ENCODE results near the gene TEX52.

The TEX52 gene

DNA sequence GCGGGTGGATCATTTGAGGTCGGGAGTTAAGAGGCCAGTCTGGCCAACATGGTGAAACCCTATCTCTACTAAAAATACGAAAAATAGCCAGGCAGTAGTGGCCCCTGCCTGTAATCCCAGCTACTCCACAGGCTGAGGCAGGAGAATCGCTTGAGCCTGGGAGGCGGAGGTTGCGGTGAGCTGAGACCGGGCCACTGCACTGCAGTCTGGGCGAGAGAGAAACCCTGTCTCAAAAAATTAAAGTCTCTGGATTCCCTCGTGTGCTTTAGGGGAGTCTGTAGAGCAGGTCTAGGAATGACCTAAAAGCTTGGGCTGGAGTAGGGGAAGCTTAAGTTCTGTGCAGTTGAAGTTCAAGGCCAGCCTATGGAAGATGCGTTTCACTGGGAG lies 33.2 kb upstream of the TEX52 start:
- peak overlapping the region; percentile 31 for H3K14ac ChIP-seq (ENCODE audit: low read length)
- peak overlapping the region; percentile 80 for H3K4me2 ChIP-seq (ENCODE audit: insufficient read depth, low read length, poor library complexity, severe bottlenecking)
- peak overlapping the region; percentile 88 for H3K27ac ChIP-seq (replicated peaks; ENCODE audit: low read length)
- no peaks in the 10 kb centered on the region for H3K27me3 ChIP-seq (ENCODE audit: control insufficient read depth in 3 of 3, insufficient read depth in 3 of 3, low read depth in 1 of 3, low read length in 3 of 3)
- H3K9ac ChIP-seq (ENCODE audit: low read depth, low read length, poor library complexity): peak overlapping the region; percentile 86
- peak overlapping the region; percentile 94 for H3K18ac ChIP-seq (ENCODE audit: low read length)
- H3K4me1 ChIP-seq (ENCODE audit: control insufficient read depth in 2 of 2, insufficient read depth in 1 of 2, low read depth in 1 of 2, low read length in 2 of 2): peaks cover 0 to 3% of the 10 kb centered on the region in 2 donors
- peak overlapping the region; percentile 74 to 89 for H3K4me3 ChIP-seq (ENCODE audit: low read length in 2 of 2)
- H2BK15ac ChIP-seq (ENCODE audit: low read length): peak overlapping the region; percentile 64
- H3K23ac ChIP-seq (ENCODE audit: low read depth, low read length, poor library complexity): peak overlapping the region; percentile 94
- H2AK5ac ChIP-seq (ENCODE audit: low read depth, low read length): peak overlapping the region; percentile 13
- no peaks in the 10 kb centered on the region for H3K9me3 ChIP-seq (replicated peaks in 1 of 2; ENCODE audit: control insufficient read depth in 2 of 2, insufficient read depth in 1 of 2, low read depth in 1 of 2, low read length in 2 of 2)
- no peak overlapping the region for H2BK120ac ChIP-seq (ENCODE audit: low read depth, low read length)
- no peak overlapping the region for H3K4ac ChIP-seq (ENCODE audit: low read length)
- H2AFZ ChIP-seq (ENCODE audit: low read length): peak overlapping the region; percentile 96
- H4K8ac ChIP-seq (ENCODE audit: low read depth, low read length): no peak overlapping the region
- peaks cover 17 to 53% of the 10 kb centered on the region in 2 donors for H3K36me3 ChIP-seq (replicated peaks in 1 of 2; ENCODE audit: control insufficient read depth in 2 of 2, insufficient read depth in 2 of 2, low read length in 2 of 2)
- peak overlapping the region; percentile 89 for H2BK5ac ChIP-seq (ENCODE audit: low read length)
- H3K79me1 ChIP-seq (ENCODE audit: low read depth, low read length): no peaks in the 10 kb centered on the region
- WGBS, 2 donors (ENCODE audit: extremely low coverage in 2 of 2, insufficient read length in 2 of 2, insufficient replicate concordance in 1 of 2): no CpG with 5 or more reads among the region's 10 CpGs
- DNase-seq (ENCODE audit: low spot score): no peak
- no peak overlapping the region for H4K91ac ChIP-seq (ENCODE audit: low read depth, low read length, poor library complexity)
- no peak overlapping the region for H2BK12ac ChIP-seq (ENCODE audit: low read length)

DNA sequence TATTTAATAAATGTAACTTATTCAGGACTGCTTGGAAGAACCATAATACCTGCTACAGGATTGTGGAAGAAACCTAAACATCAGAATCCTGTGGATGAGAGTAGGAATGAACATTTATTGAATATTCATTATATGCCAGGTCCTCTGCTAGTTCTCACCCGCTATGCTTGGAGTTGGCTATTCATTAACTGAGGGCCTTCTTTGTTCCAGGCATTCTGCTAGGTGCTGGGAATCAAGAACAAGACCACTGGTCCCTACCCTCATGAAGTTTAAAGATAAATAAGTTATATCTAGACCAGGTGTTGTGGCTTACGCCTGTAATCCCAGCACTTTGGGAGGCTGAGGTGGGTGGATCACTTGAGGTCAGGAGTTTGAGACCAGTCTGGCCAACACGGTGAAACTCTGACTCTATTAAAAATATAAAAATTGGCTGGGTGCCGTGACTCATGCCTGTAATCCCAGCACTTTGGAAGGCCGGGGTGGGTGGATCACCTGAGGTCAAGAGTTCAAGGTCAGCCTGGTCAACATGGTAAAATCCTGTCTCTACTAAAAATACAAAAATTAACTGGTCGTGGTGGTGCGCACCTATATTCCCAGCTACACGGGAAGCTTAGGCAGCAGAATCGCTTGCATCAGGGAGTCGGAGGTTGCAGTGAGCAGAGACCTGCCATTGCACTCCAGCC lies 30.1 kb upstream of the TEX52 start:
- H3K4me3 ChIP-seq (ENCODE audit: low read length in 2 of 2): no peak overlapping the region
- no peak overlapping the region for H2BK5ac ChIP-seq (ENCODE audit: low read length)
- H3K9me3 ChIP-seq (replicated peaks in 1 of 2; ENCODE audit: control insufficient read depth in 2 of 2, insufficient read depth in 1 of 2, low read depth in 1 of 2, low read length in 2 of 2): no peaks in the 10 kb centered on the region
- H3K14ac ChIP-seq (ENCODE audit: low read length): no peak overlapping the region
- no peak overlapping the region for H4K91ac ChIP-seq (ENCODE audit: low read depth, low read length, poor library complexity)
- H2AK5ac ChIP-seq (ENCODE audit: low read depth, low read length): no peak overlapping the region
- H3K79me1 ChIP-seq (ENCODE audit: low read depth, low read length): no peaks in the 10 kb centered on the region
- no peak overlapping the region for H3K23ac ChIP-seq (ENCODE audit: low read depth, low read length, poor library complexity)
- H2AFZ ChIP-seq (ENCODE audit: low read length): no peak overlapping the region
- H2BK15ac ChIP-seq (ENCODE audit: low read length): no peak overlapping the region
- DNase-seq (ENCODE audit: low spot score): no peak
- peaks cover 0 to 3% of the 10 kb centered on the region in 2 donors for H3K4me1 ChIP-seq (ENCODE audit: control insufficient read depth in 2 of 2, insufficient read depth in 1 of 2, low read depth in 1 of 2, low read length in 2 of 2)
- H3K27ac ChIP-seq (replicated peaks; ENCODE audit: low read length): no peak overlapping the region
- H3K18ac ChIP-seq (ENCODE audit: low read length): no peak overlapping the region
- peaks cover 17 to 66% of the 10 kb centered on the region in 2 donors for H3K36me3 ChIP-seq (replicated peaks in 1 of 2; ENCODE audit: control insufficient read depth in 2 of 2, insufficient read depth in 2 of 2, low read length in 2 of 2)
- H4K8ac ChIP-seq (ENCODE audit: low read depth, low read length): no peak overlapping the region
- H3K4me2 ChIP-seq (ENCODE audit: insufficient read depth, low read length, poor library complexity, severe bottlenecking): no peak overlapping the region
- H2BK12ac ChIP-seq (ENCODE audit: low read length): no peak overlapping the region
- no peak overlapping the region for H3K4ac ChIP-seq (ENCODE audit: low read length)
- H3K27me3 ChIP-seq (ENCODE audit: control insufficient read depth in 3 of 3, insufficient read depth in 3 of 3, low read depth in 1 of 3, low read length in 3 of 3): no peaks in the 10 kb centered on the region
- no peak overlapping the region for H2BK120ac ChIP-seq (ENCODE audit: low read depth, low read length)
- H3K9ac ChIP-seq (ENCODE audit: low read depth, low read length, poor library complexity): no peak overlapping the region
- WGBS, 2 donors (ENCODE audit: extremely low coverage in 2 of 2, insufficient read length in 2 of 2, insufficient replicate concordance in 1 of 2): no CpG with 5 or more reads among the region's 10 CpGs

DNA sequence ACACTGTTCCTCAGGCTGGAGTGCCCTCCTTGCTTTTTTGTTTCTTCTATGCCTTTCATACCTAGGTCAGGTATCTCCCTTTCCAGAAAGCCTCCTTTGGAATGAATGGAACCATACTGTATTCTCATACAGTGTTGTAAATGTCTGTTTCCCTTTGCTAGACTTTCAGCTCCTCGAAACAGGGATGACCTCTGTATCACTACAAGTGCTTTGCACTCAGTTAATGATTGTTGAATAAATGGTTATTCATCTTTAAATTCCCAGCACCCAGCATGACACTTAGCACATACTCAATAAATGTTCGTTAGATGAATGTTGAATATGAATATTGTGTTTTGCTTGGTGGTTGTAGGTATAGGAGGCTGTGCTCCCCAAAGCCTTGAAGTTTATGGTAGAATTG lies 28.0 kb upstream of the TEX52 start:
- Histone ChIP-seq H4K8ac (ENCODE audit: low read depth, low read length) (no peak overlapping the region), H3K9ac (ENCODE audit: low read depth, low read length, poor library complexity) (no peak overlapping the region), H2AK5ac (ENCODE audit: low read depth, low read length) (no peak overlapping the region), H3K14ac (ENCODE audit: low read length) (no peak overlapping the region), H2BK5ac (ENCODE audit: low read length) (no peak overlapping the region), H3K4me1 (ENCODE audit: control insufficient read depth in 2 of 2, insufficient read depth in 1 of 2, low read depth in 1 of 2, low read length in 2 of 2) (no peaks in the 10 kb centered on the region), H3K4ac (ENCODE audit: low read length) (no peak overlapping the region), H4K91ac (ENCODE audit: low read depth, low read length, poor library complexity) (no peak overlapping the region), H3K4me2 (ENCODE audit: insufficient read depth, low read length, poor library complexity, severe bottlenecking) (no peak overlapping the region), H3K36me3 (replicated peaks in 1 of 2; ENCODE audit: control insufficient read depth in 2 of 2, insufficient read depth in 2 of 2, low read length in 2 of 2) (peaks cover 17 to 84% of the 10 kb centered on the region in 2 donors), H2BK15ac (ENCODE audit: low read length) (no peak overlapping the region), H3K79me1 (ENCODE audit: low read depth, low read length) (no peaks in the 10 kb centered on the region), H3K27me3 (ENCODE audit: control insufficient read depth in 3 of 3, insufficient read depth in 3 of 3, low read depth in 1 of 3, low read length in 3 of 3) (no peaks in the 10 kb centered on the region), H2BK12ac (ENCODE audit: low read length) (no peak overlapping the region), H3K18ac (ENCODE audit: low read length) (no peak overlapping the region), H2AFZ (ENCODE audit: low read length) (no peak overlapping the region), H2BK120ac (ENCODE audit: low read depth, low read length) (no peak overlapping the region), H3K9me3 (replicated peaks in 1 of 2; ENCODE audit: control insufficient read depth in 2 of 2, insufficient read depth in 1 of 2, low read depth in 1 of 2, low read length in 2 of 2) (no peaks in the 10 kb centered on the region), H3K23ac (ENCODE audit: low read depth, low read length, poor library complexity) (no peak overlapping the region), H3K27ac (replicated peaks; ENCODE audit: low read length) (no peak overlapping the region), H3K4me3 (ENCODE audit: low read length in 2 of 2) (no peak overlapping the region)
- no peak for DNase-seq (ENCODE audit: low spot score)
- WGBS, 2 donors (ENCODE audit: extremely low coverage in 2 of 2, insufficient read length in 2 of 2, insufficient replicate concordance in 1 of 2): 100% methylated on average over 1 of the region's 2 CpGs; no CpG with 5 or more reads in 1 of the 2 donors

DNA sequence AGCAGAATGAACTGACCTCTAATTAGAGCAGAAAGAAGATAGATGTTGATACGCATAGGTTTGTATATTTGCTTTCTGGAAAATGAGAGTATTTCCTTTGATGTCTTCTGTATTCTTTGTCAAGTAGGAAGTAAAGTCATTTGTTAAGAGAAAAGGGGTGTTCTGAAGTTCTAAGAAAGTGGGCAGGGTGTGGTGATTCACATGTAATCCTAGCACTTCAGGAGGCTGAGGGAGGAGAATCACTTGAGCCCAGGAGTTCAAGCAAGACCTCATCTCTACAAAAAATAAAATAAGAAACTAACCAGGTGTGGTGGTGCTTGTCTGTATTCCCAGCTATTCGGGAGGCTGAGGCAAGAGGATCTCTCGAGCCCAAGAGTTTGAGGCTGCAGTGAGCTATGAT lies 23.0 kb upstream of the TEX52 start:
- no peaks in the 10 kb centered on the region for H3K27me3 ChIP-seq (ENCODE audit: control insufficient read depth in 3 of 3, insufficient read depth in 3 of 3, low read depth in 1 of 3, low read length in 3 of 3)
- H3K4me1 ChIP-seq (ENCODE audit: control insufficient read depth in 2 of 2, insufficient read depth in 1 of 2, low read depth in 1 of 2, low read length in 2 of 2): peaks cover 0 to 3% of the 10 kb centered on the region in 2 donors
- H2BK120ac ChIP-seq (ENCODE audit: low read depth, low read length): no peak overlapping the region
- H3K4me3 ChIP-seq (ENCODE audit: low read length in 2 of 2): no peak overlapping the region
- no peak overlapping the region for H3K27ac ChIP-seq (replicated peaks; ENCODE audit: low read length)
- no peak for DNase-seq (ENCODE audit: low spot score)
- H3K9me3 ChIP-seq (replicated peaks in 1 of 2; ENCODE audit: control insufficient read depth in 2 of 2, insufficient read depth in 1 of 2, low read depth in 1 of 2, low read length in 2 of 2): no peaks in the 10 kb centered on the region
- H3K9ac ChIP-seq (ENCODE audit: low read depth, low read length, poor library complexity): no peak overlapping the region
- H3K4ac ChIP-seq (ENCODE audit: low read length): no peak overlapping the region
- H2BK15ac ChIP-seq (ENCODE audit: low read length): no peak overlapping the region
- no peak overlapping the region for H4K8ac ChIP-seq (ENCODE audit: low read depth, low read length)
- peaks cover 6% of the 10 kb centered on the region for H3K79me1 ChIP-seq (ENCODE audit: low read depth, low read length)
- no peak overlapping the region for H3K14ac ChIP-seq (ENCODE audit: low read length)
- no peak overlapping the region for H3K18ac ChIP-seq (ENCODE audit: low read length)
- H3K36me3 ChIP-seq (replicated peaks in 1 of 2; ENCODE audit: control insufficient read depth in 2 of 2, insufficient read depth in 2 of 2, low read length in 2 of 2): peaks cover 5 to 55% of the 10 kb centered on the region in 2 donors
- H2AK5ac ChIP-seq (ENCODE audit: low read depth, low read length): no peak overlapping the region
- no peak overlapping the region for H3K23ac ChIP-seq (ENCODE audit: low read depth, low read length, poor library complexity)
- H2BK12ac ChIP-seq (ENCODE audit: low read length): no peak overlapping the region
- H3K4me2 ChIP-seq (ENCODE audit: insufficient read depth, low read length, poor library complexity, severe bottlenecking): no peak overlapping the region
- no peak overlapping the region for H4K91ac ChIP-seq (ENCODE audit: low read depth, low read length, poor library complexity)
- H2AFZ ChIP-seq (ENCODE audit: low read length): no peak overlapping the region
- WGBS, 2 donors (ENCODE audit: extremely low coverage in 2 of 2, insufficient read length in 2 of 2, insufficient replicate concordance in 1 of 2): no CpG with 5 or more reads among the region's 3 CpGs
- H2BK5ac ChIP-seq (ENCODE audit: low read length): no peak overlapping the region

Measured in neuronal stem cell (in vitro differentiated cells).